ENCODE data around the gene CDH13.

- TF ChIP-seq CTCF (IDR thresholded peaks at IDR 0.05; ENCODE audit: extremely low read depth in 1 of 2, insufficient read depth in 1 of 2, low read depth in 1 of 2, low read length in 2 of 2) (no peak), POLR2AphosphoS5 (IDR thresholded peaks at IDR 0.05; ENCODE audit: insufficient read depth, low read depth, low read length) (no peak), EZH2 (IDR thresholded peaks at IDR 0.05; ENCODE audit: borderline replicate concordance, low read depth, low read length, severe bottlenecking) (no peak), POLR2A (IDR thresholded peaks at IDR 0.05; ENCODE audit: low read depth, low read length) (no peak), MAX (IDR thresholded peaks at IDR 0.05; ENCODE audit: insufficient read depth, insufficient read length) (no peak)
Observed at GRCh38 chr16:82993415-82993814, 366.6 kb downstream of the CDH13 start.

Data from endothelial cell of umbilical vein (primary cell).